NT2/D1 (cell line): ENCODE results near the gene WDR77.

Experiments used
- DNase-seq: peaks from one replicate; pipeline ENCODE4 v3.0.0-alpha.2; 2011; ENCODE audit warnings: low read depth, low spot score
- H3K27me3 ChIP-seq: 2 replicates; pipeline ENCODE4 v1.6.0; 2011; ENCODE audit warnings: mild to moderate bottlenecking; ENCODE audit not compliant: insufficient read length, insufficient read depth
- H3K36me3 ChIP-seq: 2 replicates; pipeline ENCODE4 v1.6.1; 2011; ENCODE audit warnings: mild to moderate bottlenecking, low read length, mixed read lengths; ENCODE audit not compliant: insufficient read depth, insufficient read length
- H3K4me1 ChIP-seq: 2 replicates; pipeline ENCODE4 v1.5.1; 2011; ENCODE audit not compliant: insufficient read depth, insufficient read length
- H3K4me3 ChIP-seq: 2 replicates; pipeline ENCODE4 v1.5.1; 2011; ENCODE audit warnings: low read depth; ENCODE audit not compliant: insufficient read length
- H3K9ac ChIP-seq: 2 replicates; pipeline ENCODE4 v1.6.0; 2011; ENCODE audit warnings: low read depth; ENCODE audit not compliant: insufficient read length
- H3K9me3 ChIP-seq: 2 replicates; pipeline ENCODE4 v1.5.1; 2011; ENCODE audit warnings: mild to moderate bottlenecking, low read length; ENCODE audit not compliant: insufficient read depth
- SUZ12 ChIP-seq: IDR thresholded peaks from 2 replicates; pipeline ENCODE4 v1.6.1; 2011; ENCODE audit not compliant: insufficient read length, insufficient read depth; ENCODE audit errors: extremely low read depth
- YY1 ChIP-seq: IDR thresholded peaks from 2 replicates; pipeline ENCODE4 v1.6.1; 2011; ENCODE audit not compliant: insufficient read length, insufficient read depth
- ZNF274 ChIP-seq: IDR thresholded peaks from 2 replicates; pipeline ENCODE4 v1.6.1; 2011; ENCODE audit warnings: mild to moderate bottlenecking, low read depth, low read length

The WDR77 gene

DNA sequence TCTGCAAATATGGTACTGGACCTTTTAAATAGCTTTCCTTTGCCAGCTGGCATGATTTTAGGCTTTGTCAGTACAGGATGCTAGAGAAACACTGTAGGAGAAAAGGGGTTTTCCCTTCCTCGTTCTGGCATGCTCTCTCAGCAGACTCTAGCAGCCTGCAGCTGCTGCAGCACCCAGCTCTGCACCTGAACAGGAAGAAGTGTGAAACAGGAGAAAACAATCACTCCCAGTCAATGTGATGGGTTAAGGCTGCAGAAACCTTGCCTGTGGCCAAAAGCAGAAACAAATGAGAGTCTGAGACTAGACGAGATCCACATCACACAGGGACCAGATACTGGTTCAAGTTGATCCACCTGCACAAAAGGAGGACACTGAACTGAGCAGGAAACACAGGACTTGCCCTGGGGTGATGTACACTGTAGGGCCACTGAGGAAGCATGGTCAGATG is 42.7 kb downstream of the WDR77 start:
- DNase-seq = no peak
- Histone ChIP-seq H3K9ac (no peak overlapping the region), H3K9me3 (no peaks in the 10 kb centered on the region), H3K27me3 (no peaks in the 10 kb centered on the region), H3K4me1 (no peaks in the 10 kb centered on the region), H3K36me3 (no peaks in the 10 kb centered on the region), H3K4me3 (no peak overlapping the region)
- TF ChIP-seq SUZ12 (no peak), YY1 (no peak), ZNF274 (no peak)

DNA sequence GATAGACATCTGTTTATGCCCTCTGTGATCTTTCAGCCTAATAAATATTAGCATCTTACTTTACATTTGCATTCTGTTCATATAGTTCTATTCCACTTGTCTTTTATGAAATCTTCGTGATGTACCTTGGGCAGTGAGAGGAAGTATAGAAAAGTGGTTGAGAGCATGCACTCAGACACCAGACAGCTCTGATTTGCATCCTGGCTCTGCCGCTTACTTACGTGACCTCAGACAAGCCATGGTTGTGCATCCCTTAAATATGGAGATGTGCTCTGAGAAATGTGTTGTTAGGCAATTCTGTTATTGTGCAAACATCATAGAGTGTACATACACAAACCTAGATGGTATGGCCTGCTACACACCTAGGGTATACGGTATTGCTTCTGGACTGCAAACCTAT is 44.5 kb downstream of the WDR77 start:
- Histone ChIP-seq H3K4me3 (no peak overlapping the region), H3K9me3 (no peaks in the 10 kb centered on the region), H3K27me3 (no peaks in the 10 kb centered on the region), H3K9ac (no peak overlapping the region), H3K4me1 (no peaks in the 10 kb centered on the region), H3K36me3 (no peaks in the 10 kb centered on the region)
- TF ChIP-seq ZNF274 = no peak
- TF ChIP-seq SUZ12 = no peak
- TF ChIP-seq YY1 = no peak
- DNase-seq = no peak

DNA sequence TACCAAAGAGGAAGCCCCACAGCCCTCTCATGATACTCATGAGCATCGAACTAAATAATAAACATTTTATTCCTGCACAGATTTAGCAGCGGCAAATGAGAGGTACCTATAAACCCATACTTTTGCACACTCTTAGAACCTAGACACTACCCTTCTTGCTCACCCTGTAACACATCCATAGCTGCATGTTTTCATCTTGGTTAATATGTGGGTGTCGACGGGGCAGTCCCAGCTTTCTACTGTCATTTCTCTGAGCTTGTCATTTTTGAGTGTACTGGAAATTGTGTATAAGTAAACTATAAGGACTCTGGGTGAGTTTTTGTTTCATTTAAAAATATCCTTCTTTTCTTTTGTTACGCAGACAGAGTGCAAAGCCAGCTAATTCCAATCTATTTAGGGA is 47.0 kb downstream of the WDR77 start:
- Histone ChIP-seq H3K4me3 (no peak overlapping the region), H3K36me3 (no peaks in the 10 kb centered on the region), H3K4me1 (no peaks in the 10 kb centered on the region), H3K9me3 (no peaks in the 10 kb centered on the region), H3K27me3 (no peaks in the 10 kb centered on the region), H3K9ac (no peak overlapping the region)
- TF ChIP-seq YY1 (no peak), SUZ12 (no peak), ZNF274 (no peak)
- no peak for DNase-seq

DNA sequence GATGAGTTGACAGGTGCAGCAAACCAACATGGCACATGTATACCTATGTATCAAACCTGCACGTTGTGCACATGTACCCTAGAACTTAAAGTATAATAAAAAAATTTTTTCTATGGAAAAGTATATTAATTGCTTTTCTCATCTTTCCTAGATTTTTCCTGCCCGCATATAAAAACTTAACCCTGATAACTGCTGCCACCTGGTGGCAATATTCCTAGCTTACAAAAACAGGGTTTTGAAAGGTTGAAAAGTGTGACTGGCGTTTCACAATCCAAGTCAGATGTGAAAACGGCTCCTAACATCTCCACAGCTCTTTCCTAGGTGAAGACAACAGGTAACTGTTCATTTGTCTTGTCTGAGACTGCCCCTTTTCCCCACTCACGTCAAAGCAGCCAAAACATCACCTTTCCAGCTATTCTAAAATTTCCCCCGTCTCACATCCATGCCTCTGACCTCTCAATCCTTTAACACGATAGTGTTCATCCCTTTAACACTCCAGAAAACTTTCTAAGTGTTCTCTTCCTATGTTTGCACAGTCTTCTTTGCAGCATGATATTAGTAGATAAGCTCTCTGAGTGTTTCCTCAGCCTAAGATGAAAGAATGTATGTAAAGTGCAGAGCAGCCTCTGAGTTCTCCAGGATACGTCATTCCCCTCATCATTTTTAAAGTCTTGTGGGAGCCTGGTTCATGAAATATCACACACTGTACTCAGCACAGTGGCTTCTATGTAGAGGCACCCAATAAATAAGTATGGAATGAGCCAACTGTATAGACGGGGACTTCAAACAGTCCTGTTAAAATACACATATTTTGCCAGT is 49.1 kb downstream of the WDR77 start:
- Histone ChIP-seq H3K36me3 (no peaks in the 10 kb centered on the region), H3K4me3 (no peak overlapping the region), H3K27me3 (no peaks in the 10 kb centered on the region), H3K9ac (no peak overlapping the region), H3K9me3 (no peaks in the 10 kb centered on the region), H3K4me1 (no peaks in the 10 kb centered on the region)
- DNase-seq = peak; percentile 35
- no peak for TF ChIP-seq SUZ12
- TF ChIP-seq YY1 = no peak
- no peak for TF ChIP-seq ZNF274

DNA sequence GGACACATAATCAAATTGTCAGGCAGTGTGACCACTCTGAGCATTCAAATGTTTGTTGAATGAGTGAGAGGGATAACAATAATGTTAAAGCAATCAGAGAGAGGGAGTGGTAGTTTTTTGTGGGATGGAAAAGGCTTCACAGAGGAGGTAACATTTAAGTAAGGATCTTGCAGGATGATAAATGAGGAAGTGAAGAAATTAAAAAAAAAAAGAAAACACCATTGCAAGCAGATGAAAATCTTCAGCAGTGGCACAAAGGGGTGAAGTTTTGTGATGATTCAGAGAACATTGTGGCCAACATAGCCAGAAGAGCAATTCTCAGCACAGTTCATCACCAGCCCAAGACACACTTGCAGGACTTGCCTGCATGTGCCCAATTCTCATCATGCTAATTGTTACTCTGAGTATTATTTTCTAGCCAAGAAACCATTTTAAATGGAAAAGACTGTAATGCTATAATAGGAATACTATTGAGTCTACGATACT is 56.6 kb downstream of the WDR77 start:
- no peaks in the 10 kb centered on the region for H3K27me3 ChIP-seq
- H3K9me3 ChIP-seq = no peaks in the 10 kb centered on the region
- H3K4me1 ChIP-seq = no peaks in the 10 kb centered on the region
- no peak overlapping the region for H3K4me3 ChIP-seq
- H3K36me3 ChIP-seq = no peaks in the 10 kb centered on the region
- no peak for DNase-seq
- TF ChIP-seq SUZ12 (no peak), YY1 (no peak), ZNF274 (no peak)
- H3K9ac ChIP-seq = no peak overlapping the region

DNA sequence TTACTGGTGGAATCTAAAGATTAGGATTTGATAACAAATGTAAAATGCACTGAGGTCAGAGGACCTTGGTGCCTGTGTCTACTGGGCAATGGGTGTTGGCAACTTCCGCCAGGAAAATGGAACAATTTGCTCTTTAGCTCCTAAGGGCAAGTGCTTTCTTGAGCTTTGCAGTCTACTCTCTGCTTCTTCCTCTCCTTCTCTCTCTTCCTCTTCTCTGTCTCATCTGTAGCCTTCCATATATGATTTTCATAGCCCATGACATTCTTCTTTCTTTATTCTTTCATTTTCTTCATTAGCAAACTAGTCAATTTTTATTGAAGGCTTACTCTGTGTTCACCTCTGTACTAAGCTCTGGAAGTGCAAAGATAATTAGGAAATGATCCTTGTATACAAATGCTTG is 57.0 kb downstream of the WDR77 start:
- H3K4me1 ChIP-seq = no peaks in the 10 kb centered on the region

More for the DNA sequence above, 57.0 kb downstream of the WDR77 start:
- H3K9me3 ChIP-seq = no peaks in the 10 kb centered on the region
- H3K4me3 ChIP-seq = no peak overlapping the region
- no peak overlapping the region for H3K9ac ChIP-seq
- H3K27me3 ChIP-seq = no peaks in the 10 kb centered on the region
- TF ChIP-seq YY1 (no peak), ZNF274 (no peak)
- no peak for DNase-seq
- no peaks in the 10 kb centered on the region for H3K36me3 ChIP-seq
